GM18519 (cell line): ENCODE results near the gene PLEKHM2.
"Not testable (repeated sequence)": the region's sequence is repeated elsewhere in the genome, so short reads cannot be mapped to it uniquely, and the experiment has no call there.

ENCODE experiments used
- ATAC-seq: cut with Tn5 transposase; IDR thresholded peaks from one replicate; pipeline ENCODE4 v1.9.1; 2021; ENCODE audit warnings: mild to moderate bottlenecking, moderate library complexity; ENCODE audit not compliant: unreplicated experiment, low FRiP score

Gene PLEKHM2, protein sequence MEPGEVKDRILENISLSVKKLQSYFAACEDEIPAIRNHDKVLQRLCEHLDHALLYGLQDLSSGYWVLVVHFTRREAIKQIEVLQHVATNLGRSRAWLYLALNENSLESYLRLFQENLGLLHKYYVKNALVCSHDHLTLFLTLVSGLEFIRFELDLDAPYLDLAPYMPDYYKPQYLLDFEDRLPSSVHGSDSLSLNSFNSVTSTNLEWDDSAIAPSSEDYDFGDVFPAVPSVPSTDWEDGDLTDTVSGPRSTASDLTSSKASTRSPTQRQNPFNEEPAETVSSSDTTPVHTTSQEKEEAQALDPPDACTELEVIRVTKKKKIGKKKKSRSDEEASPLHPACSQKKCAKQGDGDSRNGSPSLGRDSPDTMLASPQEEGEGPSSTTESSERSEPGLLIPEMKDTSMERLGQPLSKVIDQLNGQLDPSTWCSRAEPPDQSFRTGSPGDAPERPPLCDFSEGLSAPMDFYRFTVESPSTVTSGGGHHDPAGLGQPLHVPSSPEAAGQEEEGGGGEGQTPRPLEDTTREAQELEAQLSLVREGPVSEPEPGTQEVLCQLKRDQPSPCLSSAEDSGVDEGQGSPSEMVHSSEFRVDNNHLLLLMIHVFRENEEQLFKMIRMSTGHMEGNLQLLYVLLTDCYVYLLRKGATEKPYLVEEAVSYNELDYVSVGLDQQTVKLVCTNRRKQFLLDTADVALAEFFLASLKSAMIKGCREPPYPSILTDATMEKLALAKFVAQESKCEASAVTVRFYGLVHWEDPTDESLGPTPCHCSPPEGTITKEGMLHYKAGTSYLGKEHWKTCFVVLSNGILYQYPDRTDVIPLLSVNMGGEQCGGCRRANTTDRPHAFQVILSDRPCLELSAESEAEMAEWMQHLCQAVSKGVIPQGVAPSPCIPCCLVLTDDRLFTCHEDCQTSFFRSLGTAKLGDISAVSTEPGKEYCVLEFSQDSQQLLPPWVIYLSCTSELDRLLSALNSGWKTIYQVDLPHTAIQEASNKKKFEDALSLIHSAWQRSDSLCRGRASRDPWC

DNA sequence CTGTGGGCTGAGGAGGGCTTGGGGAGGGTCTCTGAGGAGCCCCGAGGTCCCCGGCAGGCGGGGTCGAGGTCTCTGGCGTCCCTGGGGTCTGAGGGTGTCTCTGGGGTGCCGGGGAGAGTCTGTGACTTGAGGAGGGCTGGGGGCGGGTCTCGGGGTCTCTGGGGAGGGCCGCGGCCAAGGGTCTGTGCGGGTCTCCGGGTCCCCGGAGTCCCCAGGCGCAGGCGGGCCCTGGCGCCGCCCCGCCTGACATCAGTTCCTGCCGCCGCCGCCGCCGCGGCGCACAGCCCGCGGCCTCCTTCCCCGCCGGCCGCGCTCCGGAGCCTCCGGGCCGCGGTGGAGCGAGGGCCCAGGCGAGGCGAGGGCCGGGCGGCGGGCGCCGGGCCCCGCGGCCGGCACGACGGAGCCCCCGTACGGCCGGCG is at the start of gene PLEKHM2:
Gene PLEKHM2, plus strand, starts transcription at position 279 of the 420 bp plus-strand sequence. CDS start 239 bp downstream, outside the sequence.
- no peak for ATAC-seq

DNA sequence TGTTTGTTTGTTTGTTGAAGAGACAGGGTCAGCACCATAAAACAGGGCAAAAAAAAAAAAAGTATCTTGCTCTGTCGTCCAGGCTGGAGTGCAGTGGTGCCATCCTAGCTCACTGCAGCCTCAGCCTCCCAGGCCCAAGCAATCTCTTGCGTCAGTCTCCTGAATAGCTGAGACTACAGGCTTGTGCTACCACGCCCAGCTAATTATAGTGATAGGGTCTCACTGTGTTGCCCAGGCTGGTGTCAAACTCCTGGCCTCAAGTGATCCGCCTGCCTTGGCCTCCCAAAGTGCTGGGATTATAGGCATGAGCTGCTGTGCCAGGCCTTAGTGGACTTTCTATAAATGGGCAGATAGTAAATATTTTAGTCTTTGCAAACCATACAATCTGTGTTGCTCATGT is 47.7 kb upstream of the PLEKHM2 start:
- no peak for ATAC-seq

DNA sequence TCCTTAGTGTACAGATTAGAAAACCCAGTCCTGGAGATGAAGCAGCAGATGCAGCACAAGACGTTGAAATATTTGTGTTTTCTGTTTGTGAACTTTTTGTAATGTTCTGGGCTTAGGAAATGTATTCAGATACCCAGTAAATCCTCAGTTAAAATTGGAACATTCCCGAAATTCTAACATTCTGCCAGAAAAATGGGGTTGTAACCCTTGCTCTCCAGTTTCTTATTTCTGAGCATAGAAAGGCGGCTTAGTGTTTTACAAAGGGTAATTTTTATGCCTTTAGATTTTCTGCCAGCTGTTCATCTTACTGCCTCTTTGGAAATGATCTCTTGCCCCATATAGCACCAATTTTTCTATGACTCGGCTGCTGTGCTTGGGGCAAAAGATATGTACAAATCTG is 46.3 kb upstream of the PLEKHM2 start:
- ATAC-seq: no peak

DNA sequence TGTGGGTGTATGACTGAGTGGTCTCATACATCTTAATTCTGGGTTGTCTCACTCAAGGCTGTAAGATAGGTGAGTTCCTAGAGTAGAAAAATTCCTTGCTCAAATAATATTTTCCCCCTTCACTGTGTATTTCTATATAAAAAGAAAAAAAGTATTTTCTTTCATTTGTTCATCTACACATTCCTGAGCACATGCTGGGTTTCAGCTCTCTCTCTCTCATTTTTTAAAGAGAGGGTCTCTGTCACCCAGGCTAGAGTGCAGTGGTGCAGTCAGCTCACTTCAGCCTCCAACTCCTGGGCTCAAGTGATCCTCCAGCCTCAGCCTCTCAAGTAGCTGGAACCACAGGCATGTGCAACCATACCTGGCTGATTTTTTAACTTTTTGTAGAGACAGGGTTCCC is 44.9 kb upstream of the PLEKHM2 start:
- ATAC-seq: no peak

DNA sequence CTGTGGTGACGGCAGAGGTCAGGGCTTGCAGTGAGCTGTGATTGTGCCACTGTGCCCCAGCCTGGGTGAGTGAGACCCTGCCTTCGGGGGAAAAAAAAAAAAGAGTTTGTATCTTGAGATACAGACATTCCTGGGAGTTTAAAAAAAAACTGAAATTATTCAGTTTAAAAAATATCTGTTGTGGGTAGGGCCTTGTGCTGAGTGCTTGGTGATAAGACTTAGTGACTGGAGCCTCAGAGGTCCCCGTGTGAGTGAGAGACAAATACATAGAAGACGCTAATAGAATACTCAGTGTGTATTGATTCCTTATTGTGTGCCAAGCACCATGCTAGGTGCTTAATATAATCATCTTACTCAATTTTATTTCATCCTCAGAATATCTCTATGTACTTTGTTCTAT is 44.2 kb upstream of the PLEKHM2 start:
- no peak for ATAC-seq

DNA sequence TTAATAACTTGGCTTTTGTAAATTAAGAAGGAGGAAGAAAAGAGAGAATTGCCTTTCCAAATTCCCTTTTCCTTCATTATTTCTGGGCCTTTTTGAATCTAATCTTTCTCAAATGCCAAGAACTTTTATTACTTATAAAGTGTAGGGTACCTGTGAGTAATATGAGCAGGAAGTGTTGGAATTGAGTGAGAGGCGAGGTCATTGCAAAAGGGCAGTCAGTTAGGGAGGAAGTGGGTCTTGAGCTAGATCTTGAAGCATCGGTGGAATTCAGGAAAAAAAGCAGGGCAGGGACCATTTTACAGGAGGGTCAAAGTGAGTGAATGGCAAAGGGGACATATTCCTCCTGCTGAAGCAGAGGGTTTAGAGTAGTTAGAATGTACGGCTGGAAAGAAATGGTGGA is 43.5 kb upstream of the PLEKHM2 start:
- ATAC-seq: no peak

DNA sequence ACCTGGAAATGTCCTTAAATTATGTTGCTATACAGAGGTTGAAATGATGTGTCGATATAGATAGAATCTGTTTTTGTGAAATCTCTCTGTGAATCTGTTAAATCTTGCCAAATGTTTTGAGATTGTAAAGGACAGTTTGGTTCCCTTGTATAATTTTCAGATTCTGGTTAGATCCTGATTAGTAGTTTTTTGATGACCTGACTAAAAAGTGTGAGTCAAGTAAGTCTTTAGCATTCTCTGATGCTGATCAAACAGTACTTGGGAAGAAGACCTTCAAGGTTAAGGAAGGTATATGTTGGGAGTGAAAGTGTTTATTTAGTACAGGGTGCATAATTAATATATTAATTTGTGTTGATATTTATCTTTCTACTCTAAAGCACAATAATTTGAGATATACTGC is 34.2 kb upstream of the PLEKHM2 start:
- ATAC-seq: no peak

DNA sequence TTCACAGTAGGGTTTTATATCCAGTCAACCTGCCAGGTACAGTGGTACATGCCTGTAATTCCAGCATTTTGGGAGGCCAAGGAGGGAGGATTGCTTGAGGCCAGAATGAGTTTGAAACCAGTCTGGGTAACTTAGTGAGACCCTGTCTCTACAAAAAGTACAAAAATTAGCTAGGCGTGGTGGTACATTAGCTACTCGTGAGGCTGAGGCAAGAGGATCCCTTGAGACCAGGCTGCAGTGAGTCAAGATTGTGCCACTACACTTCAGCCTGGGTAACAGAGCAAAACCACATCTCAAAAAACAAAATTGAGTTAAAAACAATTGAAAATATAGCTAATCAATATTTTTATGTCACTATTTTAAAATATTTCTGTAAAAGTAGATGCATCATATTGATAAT is 33.7 kb upstream of the PLEKHM2 start:
- ATAC-seq: no peak

DNA sequence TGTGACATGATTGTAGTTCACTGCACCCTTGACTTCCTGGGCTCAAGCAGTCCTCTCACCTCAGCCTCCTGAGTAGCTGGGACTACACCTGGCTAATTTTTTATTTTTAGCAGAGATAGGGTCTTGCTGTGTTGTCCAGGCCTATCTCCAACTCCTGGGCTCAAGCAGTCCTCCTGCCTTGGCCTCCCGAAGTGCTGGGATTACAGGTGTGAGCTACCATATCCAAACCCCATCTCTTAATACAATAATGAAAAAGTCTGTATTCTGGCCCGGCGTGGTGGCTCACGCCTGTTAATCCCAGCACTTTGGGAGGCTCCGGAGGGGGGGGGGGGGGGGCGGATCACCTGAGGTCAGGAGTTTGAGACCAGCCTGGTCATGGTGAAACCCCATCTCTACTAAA is 32.0 kb upstream of the PLEKHM2 start:
- not testable (repeated sequence) for ATAC-seq

DNA sequence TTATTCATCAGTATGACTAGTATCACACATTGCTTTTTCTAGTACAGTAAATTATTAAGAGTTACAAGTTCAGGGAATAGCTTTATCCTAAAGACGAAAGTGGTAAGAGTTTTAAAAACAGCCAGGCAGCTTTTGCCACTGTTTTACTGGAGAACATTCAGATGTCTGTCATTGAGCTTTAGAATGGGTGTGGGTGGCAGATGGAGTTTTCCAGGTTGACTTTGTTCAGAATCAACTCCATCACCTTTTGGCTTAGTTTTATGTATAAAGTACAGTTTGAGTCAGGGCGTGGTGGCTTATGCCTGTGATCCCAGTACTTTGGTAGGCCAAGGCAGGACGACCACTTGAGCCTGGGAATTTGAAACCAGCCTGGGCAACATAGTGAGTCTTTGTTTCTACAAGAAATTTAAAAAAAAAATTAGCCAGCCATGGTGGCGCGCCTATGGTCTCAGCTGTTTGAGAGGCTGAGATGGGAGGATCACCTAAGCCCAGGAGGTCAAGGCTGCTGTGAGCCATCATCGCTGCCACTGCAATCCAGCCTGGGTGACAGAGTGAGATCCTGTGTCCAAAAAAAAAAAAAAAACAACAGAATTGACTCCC is 29.9 kb upstream of the PLEKHM2 start:
- no peak for ATAC-seq

DNA sequence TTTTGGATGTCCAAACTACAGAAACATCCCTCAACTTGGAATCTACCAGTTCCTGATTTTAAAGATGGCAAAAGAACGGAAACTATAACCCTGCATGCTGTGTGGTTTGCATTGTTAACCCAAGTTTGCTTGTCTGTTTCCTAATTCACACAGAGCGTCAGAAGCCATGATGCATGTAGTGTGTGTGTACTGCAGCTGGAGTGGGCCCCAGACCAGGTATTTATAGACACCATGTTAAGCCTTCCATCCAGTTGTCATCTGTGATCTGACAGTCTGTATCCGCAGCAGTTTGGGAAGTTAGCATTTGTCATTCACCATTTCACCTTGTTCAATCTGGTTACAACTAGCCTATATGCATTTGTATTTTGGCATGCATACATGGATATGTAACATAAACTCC is 27.7 kb upstream of the PLEKHM2 start:
- no peak for ATAC-seq

DNA sequence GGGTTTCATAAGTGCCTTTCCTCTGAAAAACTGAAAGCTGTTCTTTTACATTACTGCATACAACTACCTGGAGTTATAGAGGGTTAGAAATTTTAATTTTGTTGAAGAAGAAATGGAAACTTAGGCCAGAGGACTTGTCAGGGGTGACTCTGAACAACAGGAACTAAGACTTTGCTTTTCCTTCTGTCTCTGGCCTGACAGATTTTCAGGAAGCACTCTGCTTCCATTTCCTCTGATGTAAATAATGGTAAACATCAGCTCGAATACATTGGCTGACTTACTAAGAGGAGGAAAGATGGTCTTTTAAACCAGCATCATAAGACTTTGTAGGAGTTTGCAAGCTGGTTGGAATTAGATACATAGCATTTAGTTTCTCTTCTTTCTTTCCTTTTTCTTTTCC is 27.1 kb upstream of the PLEKHM2 start:
- no peak for ATAC-seq

DNA sequence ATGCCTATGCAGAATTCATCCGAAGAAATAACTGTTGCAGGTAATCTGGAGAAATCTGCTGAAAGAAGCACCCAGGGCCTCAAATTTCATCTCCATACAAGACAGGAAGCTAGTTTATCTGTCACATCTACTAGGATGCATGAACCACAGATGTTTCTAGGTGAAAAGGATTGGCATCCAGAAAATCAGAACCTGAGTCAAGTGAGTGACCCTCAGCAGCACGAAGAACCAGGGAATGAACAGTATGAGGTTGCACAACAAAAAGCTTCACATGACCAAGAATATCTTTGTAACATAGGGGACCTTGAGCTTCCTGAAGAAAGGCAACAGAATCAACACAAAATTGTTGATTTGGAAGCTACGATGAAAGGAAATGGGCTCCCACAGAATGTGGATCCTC is 24.0 kb upstream of the PLEKHM2 start:
- ATAC-seq: no peak

DNA sequence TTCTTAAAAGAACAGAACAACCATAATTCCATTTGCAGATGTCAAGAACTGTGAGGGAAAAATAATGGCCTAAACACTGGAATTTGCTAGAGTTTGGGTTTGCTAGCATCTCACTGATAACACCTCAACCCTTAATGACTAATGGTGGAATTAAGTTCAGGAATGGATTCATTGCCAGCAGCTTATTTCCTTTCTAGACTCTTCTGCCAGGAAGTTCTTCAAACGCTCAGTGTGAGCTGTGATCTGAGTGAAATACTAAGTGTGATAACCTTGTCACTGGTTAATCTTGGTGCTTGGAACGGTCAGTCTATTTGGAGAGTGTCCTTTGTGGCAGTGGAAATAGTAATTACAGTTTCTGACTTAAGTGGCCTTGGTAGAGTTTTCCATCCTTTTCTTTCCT is 21.6 kb upstream of the PLEKHM2 start:
- ATAC-seq: no peak

DNA sequence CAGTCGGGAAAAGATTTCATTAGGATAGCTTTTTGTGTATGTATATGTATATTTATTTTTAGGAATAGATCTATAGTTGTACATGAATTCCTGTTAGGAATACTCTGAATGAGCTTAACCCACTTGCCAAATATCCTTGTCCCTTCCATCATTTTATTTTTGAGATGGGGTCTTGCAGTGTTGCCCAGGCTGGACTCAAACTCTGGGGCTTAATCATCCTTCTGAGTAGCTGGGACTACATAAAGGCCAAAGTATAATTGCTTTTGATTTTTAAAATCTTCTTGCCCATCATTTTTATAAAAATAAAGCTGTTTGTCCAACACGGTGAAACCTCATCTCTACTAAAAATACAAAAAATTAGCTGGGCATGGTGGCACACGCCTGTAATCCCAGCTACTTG is 20.2 kb upstream of the PLEKHM2 start:
- no peak for ATAC-seq

DNA sequence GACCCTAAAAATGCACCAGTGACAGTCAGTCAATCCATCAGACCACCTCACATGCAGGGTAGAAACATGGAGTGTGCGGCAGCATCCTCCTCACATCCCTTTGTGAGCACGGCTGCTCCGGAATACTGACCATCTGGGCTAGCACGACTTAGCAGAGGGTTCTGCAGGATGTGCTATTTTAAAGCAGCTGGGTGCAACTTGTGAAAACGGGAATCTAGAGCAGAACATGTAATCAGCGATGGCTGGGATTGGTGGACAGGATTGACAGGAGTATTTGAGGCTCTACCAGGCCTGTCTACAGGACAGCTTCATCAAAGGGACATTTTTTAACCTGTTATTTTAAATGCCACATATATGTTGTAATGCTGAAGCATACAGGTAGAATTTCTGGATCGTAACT is 16.8 kb upstream of the PLEKHM2 start:
- ATAC-seq: no peak

DNA sequence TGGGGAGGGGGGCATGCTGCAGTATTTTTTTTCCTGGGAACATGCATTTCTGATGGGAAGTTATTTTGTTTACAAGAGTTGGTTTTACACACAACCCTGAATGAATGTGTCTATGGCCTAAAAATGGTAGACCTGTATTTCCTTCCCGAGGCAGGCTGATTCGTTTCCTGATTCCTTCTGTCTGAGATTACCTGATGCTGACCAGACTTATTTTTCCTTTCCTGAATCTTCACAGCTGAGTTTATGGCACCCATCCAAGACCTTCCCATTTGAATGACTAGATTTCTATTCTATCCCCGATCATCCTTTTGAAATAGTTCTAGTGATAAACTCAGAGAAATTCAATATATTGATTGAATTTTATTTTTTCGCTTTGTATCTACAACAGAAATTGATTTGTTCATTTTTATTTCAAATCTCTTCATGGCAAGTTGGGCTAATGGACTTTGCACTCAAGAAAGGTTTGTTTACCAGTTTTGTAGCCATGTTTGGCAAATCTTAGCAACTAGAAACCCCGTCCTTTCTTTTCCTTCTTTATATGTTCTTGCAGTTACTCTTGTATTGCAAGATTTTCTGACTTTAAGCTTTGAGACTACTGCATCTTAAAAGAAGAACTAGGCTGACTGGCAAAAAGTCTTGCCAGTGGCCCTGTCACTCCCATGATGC is 15.9 kb upstream of the PLEKHM2 start:
- ATAC-seq: no peak

DNA sequence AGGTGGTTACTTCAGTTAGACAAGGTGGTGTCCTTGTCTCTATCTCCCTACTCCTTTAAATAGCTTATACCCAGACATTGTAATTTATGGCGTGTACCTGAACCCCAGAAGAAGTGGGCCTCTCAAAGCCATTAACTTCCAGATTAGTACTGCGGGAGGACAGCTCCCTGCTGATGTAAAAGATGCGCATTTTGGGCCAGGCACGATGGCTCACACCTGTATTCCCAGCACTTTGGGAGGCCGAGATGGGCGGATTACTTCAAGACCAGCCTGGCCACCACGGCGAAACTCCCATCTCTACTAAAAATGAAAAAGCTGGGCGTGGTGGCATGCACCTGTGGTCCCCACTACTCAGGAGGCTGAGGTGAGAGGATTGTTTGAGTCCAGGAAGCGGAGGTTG is 15.0 kb upstream of the PLEKHM2 start:
- no peak for ATAC-seq

DNA sequence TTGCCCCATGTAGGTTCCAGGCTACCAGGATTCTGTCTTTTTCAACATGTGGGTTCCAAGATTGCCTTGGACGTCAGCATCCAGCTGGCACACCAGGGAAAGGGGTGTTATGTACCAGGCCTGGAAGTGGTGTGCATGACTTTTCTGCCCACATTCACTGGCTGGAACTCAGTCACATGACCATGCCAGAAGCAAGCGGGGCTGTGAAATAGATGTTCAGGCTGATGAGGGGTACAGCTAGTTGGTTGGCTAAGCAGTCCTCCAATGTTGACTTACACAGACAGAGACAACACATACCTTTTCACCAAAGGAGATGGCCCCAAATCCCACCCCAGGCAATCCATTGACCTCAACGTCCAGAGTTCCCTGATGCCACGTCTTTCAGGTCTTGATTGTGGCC is 14.3 kb upstream of the PLEKHM2 start:
- no peak for ATAC-seq

DNA sequence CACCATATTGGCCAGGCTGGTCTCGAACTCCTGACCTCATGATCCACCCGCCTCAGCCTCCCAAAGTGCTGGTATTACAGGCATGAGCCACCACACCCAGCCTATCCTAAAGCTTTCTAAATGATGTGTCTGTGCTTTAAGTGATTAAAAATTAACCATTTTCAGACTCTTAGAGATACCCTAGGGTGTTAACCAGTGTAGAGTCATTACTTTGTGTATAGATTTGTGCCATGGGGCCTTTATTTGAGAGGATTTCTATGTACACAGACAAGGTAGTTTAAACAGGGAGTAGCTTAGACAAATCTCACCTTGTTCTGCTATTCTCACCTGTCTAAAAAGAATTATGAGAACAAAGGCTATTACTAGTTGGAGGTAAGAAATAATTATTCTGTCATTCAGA is 12.7 kb upstream of the PLEKHM2 start:
- ATAC-seq: no peak
